ENCODE results near the gene CALHM1.

CALHM1 gene

DNA sequence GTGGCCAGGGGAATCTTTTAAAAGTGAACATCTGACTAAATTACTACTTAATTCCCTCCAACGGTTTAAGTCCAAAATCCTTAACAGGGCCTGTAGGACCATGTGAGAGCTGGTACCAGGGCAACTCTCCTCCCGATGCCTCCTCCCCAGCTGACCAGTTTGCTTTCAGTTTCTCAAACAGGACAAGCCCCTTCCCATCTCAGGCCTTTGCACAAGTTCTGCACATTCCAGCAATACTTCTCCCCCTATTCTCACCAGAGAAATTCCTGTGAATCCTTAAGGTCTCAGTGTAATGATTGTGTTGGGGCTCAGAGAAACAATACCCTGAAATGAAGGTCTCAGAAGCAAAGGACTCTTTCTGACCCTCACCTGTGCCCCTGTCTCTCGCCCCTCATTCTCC is 8.0 kb upstream of the CALHM1 start:
- Histone ChIP-seq H3K27me3 (ENCODE audit: insufficient read depth, low read length) (no peaks in the 10 kb centered on the region), H3K36me3 (ENCODE audit: insufficient read depth, low read depth, low read length) (no peaks in the 10 kb centered on the region), H3K4me1 (ENCODE audit: insufficient read depth, low read length) (peaks cover 3% of the 10 kb centered on the region; the same call in 1 of the 2 replicates), H3K9me3 (ENCODE audit: insufficient read depth, low read depth, low read length) (no peaks in the 10 kb centered on the region), H3K9ac (ENCODE audit: low read depth, low read length) (no peak overlapping the region), H3K4me3 (ENCODE audit: low read length) (no peak overlapping the region), H3K27ac (ENCODE audit: low read length) (no peak overlapping the region)

DNA sequence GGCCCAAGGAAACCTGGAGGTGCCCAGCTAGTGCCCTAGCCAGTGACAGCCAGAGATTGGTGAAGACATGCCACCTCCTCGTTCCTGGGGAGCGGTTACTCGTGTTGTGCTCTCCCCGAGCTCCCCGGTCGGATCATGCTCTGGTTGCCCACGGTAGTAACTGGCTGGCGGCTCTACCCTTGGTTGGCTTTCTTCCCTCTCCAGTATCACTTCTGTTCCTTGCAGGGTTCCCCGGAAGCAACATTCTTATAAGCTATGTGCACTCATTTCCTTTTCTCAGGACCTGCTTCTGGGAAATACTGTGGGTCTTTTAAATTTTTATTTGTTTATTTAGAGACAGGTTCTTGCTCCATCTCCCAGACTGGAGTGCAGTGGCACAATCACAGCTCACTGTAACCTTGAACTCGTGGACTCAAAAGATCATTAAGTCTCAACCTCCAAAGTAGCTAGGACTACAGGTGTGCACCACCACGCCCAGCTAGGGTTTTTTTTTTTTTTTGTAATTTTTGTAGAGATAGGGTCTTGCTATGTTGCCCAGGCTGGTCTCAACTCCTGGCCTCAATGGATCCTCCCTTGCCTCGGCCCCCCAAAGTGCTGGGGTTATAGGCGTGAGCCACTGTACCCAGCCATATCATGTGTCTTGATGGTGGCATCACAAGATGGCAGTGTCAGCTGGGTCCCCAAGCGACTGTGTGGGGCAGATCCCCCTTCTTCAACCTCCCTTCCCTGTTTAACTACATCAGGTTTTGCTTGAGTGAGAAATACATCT is 6.9 kb upstream of the CALHM1 start:
- H3K4me1 ChIP-seq (ENCODE audit: insufficient read depth, low read length), result no peaks in the 10 kb centered on the region
- no peak overlapping the region for H3K9ac ChIP-seq (ENCODE audit: low read depth, low read length)
- no peaks in the 10 kb centered on the region for H3K27me3 ChIP-seq (ENCODE audit: insufficient read depth, low read length)
- H3K36me3 ChIP-seq (ENCODE audit: insufficient read depth, low read depth, low read length), result no peaks in the 10 kb centered on the region
- H3K4me3 ChIP-seq (ENCODE audit: low read length), result no peak overlapping the region
- H3K27ac ChIP-seq (ENCODE audit: low read length), result no peak overlapping the region
- H3K9me3 ChIP-seq (ENCODE audit: insufficient read depth, low read depth, low read length), result no peaks in the 10 kb centered on the region

DNA sequence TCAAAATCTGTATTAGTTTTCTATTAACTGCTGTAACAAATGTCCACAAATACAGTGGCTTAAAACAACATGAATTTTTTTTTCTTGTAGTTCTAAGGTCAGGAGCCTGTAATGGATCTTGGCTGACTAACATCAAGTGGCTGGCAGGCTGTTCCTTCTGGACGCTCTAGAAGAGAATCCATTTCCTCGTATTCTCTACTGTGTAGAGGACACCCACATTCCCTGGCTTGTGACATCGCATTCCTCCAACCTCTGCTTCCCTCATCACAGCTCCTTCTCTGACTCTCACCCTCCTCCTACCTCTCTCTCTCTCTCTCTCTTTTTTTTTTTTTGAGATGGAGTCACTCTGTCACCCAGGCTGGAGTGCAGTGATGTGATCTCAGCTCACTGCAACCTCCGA is 4.8 kb upstream of the CALHM1 start:
- H3K4me1 ChIP-seq (ENCODE audit: insufficient read depth, low read length), result no peaks in the 10 kb centered on the region
- H3K9me3 ChIP-seq (ENCODE audit: insufficient read depth, low read depth, low read length), result no peaks in the 10 kb centered on the region
- H3K9ac ChIP-seq (ENCODE audit: low read depth, low read length), result no peak overlapping the region
- H3K27me3 ChIP-seq (ENCODE audit: insufficient read depth, low read length), result no peaks in the 10 kb centered on the region
- no peaks in the 10 kb centered on the region for H3K36me3 ChIP-seq (ENCODE audit: insufficient read depth, low read depth, low read length)
- H3K27ac ChIP-seq (ENCODE audit: low read length), result no peak overlapping the region
- no peak overlapping the region for H3K4me3 ChIP-seq (ENCODE audit: low read length)

DNA sequence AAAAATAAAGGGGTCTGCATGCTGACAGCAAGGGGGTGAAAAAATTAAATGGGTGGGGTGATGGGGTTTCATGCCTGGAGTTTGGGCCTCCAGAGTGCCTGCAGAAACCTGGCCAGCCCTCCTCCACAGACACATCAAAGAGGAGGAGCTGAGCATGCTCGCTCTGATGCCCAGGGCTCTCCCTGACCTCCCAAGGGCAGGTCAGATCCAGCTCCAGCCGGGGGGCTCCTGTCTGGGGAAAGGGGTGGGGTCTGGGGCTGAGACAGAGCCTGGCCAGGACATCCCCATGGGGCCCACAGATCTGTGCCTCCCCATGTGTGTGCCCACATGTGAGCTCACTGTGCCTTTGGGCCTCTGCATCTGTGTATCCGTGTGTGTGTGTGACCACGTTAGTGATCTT is 915 bp upstream of the CALHM1 start:
- Histone ChIP-seq H3K4me3 (ENCODE audit: low read length) (no peak overlapping the region), H3K9me3 (ENCODE audit: insufficient read depth, low read depth, low read length) (no peaks in the 10 kb centered on the region), H3K27me3 (ENCODE audit: insufficient read depth, low read length) (no peaks in the 10 kb centered on the region), H3K36me3 (ENCODE audit: insufficient read depth, low read depth, low read length) (no peaks in the 10 kb centered on the region), H3K4me1 (ENCODE audit: insufficient read depth, low read length) (no peaks in the 10 kb centered on the region), H3K27ac (ENCODE audit: low read length) (no peak overlapping the region), H3K9ac (ENCODE audit: low read depth, low read length) (no peak overlapping the region)

DNA sequence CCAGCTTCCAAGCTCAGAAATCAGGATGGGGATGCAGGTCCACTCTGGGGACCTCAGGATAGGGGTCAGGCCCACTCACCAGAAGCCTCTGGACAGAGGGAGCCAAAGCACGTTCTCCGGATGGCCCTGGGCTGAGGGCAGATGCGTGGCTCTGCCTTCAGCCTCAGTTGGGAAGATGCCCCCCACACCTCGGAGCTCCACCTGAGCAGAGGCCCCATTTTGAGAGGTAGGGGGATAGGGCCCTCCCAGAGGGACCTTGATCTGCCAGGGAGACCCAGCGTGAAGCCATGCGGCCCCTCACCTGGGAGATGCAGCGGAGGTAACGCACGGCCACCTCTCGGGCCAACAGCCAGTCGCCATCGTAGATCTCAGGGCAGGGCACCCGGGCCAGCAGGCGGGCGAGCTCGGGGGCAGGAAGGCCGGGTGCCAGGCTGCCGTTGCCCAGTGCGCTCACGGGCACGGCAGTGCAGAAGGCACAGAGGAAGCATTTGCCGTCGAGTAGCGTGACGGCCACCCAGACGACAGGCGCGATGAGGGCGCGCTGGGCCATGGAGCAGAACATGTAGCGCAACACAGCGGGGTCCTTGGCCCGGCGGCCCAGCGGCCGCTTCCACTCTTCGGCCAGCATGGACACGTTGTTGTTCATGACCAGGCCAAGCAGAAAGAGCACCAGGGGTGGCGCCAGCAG is 660 bp downstream of the CALHM1 start:
- no peaks in the 10 kb centered on the region for H3K4me1 ChIP-seq (ENCODE audit: insufficient read depth, low read length)
- H3K27ac ChIP-seq (ENCODE audit: low read length), result no peak overlapping the region
- H3K9ac ChIP-seq (ENCODE audit: low read depth, low read length), result no peak overlapping the region

DNA sequence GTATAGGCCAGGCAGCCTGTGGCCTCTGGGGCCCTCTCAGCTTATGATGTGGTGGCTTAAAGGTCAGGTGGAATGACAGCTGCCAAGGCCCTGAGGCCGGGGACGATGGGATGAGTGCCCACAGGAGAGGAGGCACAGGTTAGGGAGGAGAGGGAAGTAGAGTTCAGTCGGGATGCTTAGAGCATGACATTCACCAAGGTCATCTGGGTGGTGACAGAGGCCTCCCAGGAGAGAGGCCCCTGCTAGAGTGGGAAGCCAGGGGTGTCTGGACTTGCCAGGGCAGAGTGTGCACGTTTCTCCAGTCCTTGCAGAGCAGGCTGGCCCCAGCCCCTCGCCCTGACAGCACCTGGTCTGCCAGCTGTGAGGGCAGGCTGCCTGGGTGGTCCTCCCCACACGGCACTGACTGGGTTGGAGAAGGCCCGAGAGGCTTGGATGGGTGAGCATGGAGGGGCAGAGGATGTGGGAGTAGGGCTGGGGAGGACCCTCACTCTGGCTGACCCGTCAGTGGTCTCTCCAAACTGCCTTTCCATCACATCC is 1.5 kb downstream of the CALHM1 start:
- Histone ChIP-seq H3K27ac (ENCODE audit: low read length) (no peak overlapping the region), H3K36me3 (ENCODE audit: insufficient read depth, low read depth, low read length) (no peaks in the 10 kb centered on the region), H3K9me3 (ENCODE audit: insufficient read depth, low read depth, low read length) (no peaks in the 10 kb centered on the region)

More for the DNA sequence above, 660 bp downstream of the CALHM1 start:
- no peak overlapping the region for H3K4me3 ChIP-seq (ENCODE audit: low read length)
- H3K9me3 ChIP-seq (ENCODE audit: insufficient read depth, low read depth, low read length), result no peaks in the 10 kb centered on the region
- H3K36me3 ChIP-seq (ENCODE audit: insufficient read depth, low read depth, low read length), result no peaks in the 10 kb centered on the region
- H3K27me3 ChIP-seq (ENCODE audit: insufficient read depth, low read length), result no peaks in the 10 kb centered on the region

DNA sequence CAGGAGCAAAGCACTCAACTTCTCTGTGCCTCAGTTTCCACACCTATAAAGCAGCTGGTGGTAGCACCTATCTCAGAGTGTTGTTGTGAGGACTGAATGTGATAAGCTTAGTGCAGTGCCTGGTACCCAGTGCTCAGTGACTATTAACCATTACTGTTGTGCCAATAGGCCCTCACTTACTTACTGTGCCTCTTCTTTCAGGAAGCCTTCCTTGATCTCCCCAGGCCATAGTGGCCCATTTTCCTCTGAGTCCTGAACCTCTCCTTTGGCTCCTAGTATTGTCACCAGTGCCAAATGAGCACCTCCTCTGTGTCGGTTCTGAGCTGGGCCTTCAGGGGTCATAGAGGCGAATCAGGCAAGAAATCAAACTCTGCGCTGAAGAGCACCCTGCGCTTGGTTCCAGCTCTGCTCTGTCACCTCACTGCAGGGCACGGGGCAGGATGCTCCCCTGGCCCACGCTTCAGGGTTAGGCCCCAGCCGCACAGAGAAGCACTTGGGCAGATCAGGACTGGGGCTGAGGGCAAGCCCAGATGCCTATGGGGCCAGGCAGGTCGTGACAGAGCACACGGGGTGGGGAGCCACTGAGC is 2.5 kb downstream of the CALHM1 start:
- H3K9ac ChIP-seq (ENCODE audit: low read depth, low read length), result no peak overlapping the region
- no peaks in the 10 kb centered on the region for H3K36me3 ChIP-seq (ENCODE audit: insufficient read depth, low read depth, low read length)
- no peak overlapping the region for H3K4me3 ChIP-seq (ENCODE audit: low read length)
- H3K27ac ChIP-seq (ENCODE audit: low read length), result no peak overlapping the region
- no peaks in the 10 kb centered on the region for H3K27me3 ChIP-seq (ENCODE audit: insufficient read depth, low read length)
- H3K4me1 ChIP-seq (ENCODE audit: insufficient read depth, low read length), result no peaks in the 10 kb centered on the region
- no peaks in the 10 kb centered on the region for H3K9me3 ChIP-seq (ENCODE audit: insufficient read depth, low read depth, low read length)

More for the DNA sequence above, 1.5 kb downstream of the CALHM1 start:
- Histone ChIP-seq H3K9ac (ENCODE audit: low read depth, low read length) (no peak overlapping the region), H3K4me1 (ENCODE audit: insufficient read depth, low read length) (no peaks in the 10 kb centered on the region), H3K27me3 (ENCODE audit: insufficient read depth, low read length) (no peaks in the 10 kb centered on the region), H3K4me3 (ENCODE audit: low read length) (no peak overlapping the region)

DNA sequence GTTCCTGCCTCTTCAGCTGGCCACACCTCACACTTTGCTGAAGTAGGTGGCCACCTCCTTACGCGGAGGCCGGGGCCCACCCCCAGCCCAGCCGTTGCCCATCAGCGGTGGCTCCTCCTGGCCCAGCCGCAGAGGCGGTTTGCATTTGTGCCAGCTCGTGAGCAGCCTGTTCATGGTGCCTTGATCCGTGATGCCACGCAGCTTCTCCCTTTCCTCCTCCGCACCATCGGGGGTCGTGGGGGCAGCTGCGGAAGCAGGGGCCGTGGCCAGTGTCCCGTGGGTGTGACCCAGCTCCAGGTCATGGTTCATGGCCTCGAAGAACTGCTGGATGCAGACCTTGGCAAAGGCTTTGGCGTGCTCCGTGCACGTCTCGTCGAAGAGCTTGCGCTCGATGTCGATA is 3.5 kb downstream of the CALHM1 start:
- Histone ChIP-seq H3K9ac (ENCODE audit: low read depth, low read length) (no peak overlapping the region), H3K4me1 (ENCODE audit: insufficient read depth, low read length) (no peaks in the 10 kb centered on the region), H3K9me3 (ENCODE audit: insufficient read depth, low read depth, low read length) (no peaks in the 10 kb centered on the region), H3K27ac (ENCODE audit: low read length) (no peak overlapping the region), H3K27me3 (ENCODE audit: insufficient read depth, low read length) (no peaks in the 10 kb centered on the region), H3K36me3 (ENCODE audit: insufficient read depth, low read depth, low read length) (no peaks in the 10 kb centered on the region), H3K4me3 (ENCODE audit: low read length) (no peak overlapping the region)

DNA sequence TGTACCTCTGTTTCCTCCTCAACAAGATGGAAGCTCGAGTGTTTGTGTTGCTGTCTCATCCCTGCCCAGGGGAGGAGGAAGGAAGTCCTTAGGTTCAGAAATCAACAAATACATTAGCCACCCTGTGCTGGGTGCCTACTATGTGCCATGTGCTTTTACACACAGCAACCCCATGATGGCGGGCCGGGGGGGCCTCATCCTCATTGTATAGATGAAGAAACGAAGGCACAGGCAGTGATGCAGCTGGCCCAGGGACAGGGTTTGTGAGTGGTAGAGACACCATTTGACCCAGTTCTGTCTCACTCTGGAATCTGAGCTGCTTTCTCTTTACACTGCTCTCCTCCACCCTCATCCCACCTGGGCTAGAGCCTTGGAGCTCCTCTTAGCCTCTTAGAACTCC is 4.7 kb downstream of the CALHM1 start:
- Histone ChIP-seq H3K27me3 (ENCODE audit: insufficient read depth, low read length) (no peaks in the 10 kb centered on the region), H3K27ac (ENCODE audit: low read length) (no peak overlapping the region), H3K9ac (ENCODE audit: low read depth, low read length) (no peak overlapping the region), H3K4me1 (ENCODE audit: insufficient read depth, low read length) (no peaks in the 10 kb centered on the region), H3K9me3 (ENCODE audit: insufficient read depth, low read depth, low read length) (no peaks in the 10 kb centered on the region), H3K36me3 (ENCODE audit: insufficient read depth, low read depth, low read length) (no peaks in the 10 kb centered on the region), H3K4me3 (ENCODE audit: low read length) (no peak overlapping the region)

DNA sequence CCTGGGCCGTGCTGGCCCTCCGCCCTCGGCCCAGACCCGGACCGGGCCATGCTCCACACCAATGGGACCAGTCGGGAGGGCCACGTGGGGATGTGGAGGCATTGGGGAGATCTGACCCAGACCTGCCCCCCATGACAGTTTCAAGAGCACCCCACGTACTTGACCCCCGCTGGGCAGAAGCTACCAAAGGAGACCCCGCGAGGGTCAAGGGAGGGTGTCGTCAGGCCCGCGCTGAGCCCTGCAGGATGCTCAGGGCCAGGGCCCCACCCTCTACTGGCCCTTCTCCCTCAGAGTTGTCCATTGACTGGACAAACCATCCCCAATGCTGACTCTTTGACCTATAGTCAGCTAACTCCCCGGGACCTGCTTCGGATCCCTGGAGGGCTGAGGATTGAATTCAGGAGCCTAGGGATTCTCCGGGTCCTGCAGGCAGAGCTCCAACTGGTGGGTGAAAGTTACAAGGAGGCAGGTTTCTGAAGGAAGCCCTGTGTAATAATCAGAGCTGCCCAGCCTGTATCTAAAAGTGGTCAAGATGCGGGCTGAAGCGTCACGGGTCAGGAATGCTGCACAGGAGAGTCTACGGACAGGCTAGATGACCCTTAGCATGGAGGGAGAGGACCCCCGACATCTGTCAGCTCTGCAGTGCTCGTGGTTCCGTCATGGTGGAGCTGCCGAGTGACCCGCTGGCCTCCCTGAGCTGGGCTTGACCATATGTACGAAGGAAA is 6.0 kb downstream of the CALHM1 start:
- Histone ChIP-seq H3K27me3 (ENCODE audit: insufficient read depth, low read length) (no peaks in the 10 kb centered on the region), H3K9ac (ENCODE audit: low read depth, low read length) (no peak overlapping the region), H3K27ac (ENCODE audit: low read length) (no peak overlapping the region), H3K9me3 (ENCODE audit: insufficient read depth, low read depth, low read length) (no peaks in the 10 kb centered on the region), H3K36me3 (ENCODE audit: insufficient read depth, low read depth, low read length) (0 out of 2 replicates have a peak, but pooled peaks cover 3% of the 10 kb centered on the region), H3K4me3 (ENCODE audit: low read length) (peak overlapping the region; percentile 52; the same call in 1 of the 2 replicates), H3K4me1 (ENCODE audit: insufficient read depth, low read length) (no peaks in the 10 kb centered on the region)

DNA sequence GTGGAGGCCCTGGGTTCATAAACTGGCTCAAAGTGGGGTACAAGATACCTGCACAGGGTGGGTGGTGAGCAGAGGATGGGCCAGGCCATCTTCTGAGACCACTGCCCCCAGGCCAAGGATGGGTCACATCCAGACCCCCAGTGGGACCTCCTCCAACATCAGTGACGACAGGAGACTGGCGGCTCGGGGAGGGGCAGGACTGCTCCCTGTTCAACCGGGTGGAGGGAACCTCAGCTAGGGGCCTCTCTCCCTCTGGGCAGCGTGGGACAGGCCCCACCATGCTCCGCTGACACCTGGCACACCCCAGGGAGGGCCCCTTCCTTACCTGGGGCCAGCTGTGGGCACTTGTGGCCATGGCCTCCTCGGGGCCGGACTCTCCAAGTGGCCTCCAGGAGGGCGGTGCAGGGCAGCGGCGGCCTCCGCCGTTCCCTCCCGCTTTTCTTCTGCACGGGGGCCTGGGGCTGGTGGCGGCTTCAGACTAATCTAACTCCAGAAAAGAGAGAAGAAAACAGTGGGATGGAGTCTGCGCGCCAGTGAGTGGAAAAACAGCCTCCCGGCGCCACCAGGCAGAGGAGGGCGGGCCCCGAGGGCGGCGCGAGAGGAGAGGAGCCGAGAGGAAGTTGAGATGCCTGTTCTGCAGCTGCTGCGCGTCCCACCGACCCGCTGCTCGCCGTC is 6.7 kb downstream of the CALHM1 start, which contains the start of gene CALHM2:
TSS of gene CALHM2 (minus strand) at position 540 of the 675 bp plus-strand sequence. CDS start 2,429 bp downstream, outside the sequence.
- H3K36me3 ChIP-seq (ENCODE audit: insufficient read depth, low read depth, low read length), result 0 out of 2 replicates have a peak, but pooled peaks cover 10% of the 10 kb centered on the region
- H3K4me3 ChIP-seq (ENCODE audit: low read length), result peak within 1 kb of the TSS; percentile 52; the same call in 1 of the 2 replicates
- no peaks in the 10 kb centered on the region for H3K9me3 ChIP-seq (ENCODE audit: insufficient read depth, low read depth, low read length)
- H3K27me3 ChIP-seq (ENCODE audit: insufficient read depth, low read length), result no peaks in the 10 kb centered on the region
- H3K4me1 ChIP-seq (ENCODE audit: insufficient read depth, low read length), result no peaks in the 10 kb centered on the region
- no peak within 1 kb of the TSS for H3K9ac ChIP-seq (ENCODE audit: low read depth, low read length)
- no peak within 1 kb of the TSS for H3K27ac ChIP-seq (ENCODE audit: low read length)
